NB4 (cell line): ENCODE measurements around the gene RPS6KC1.

Experiments used
- CTCF ChIP-seq: IDR thresholded peaks from one replicate; pipeline ENCODE4 v1.5.1; 2012; ENCODE audit warnings: low read depth, low read length
- MAX ChIP-seq: IDR thresholded peaks from 2 replicates; pipeline ENCODE4 v1.6.1; 2011; ENCODE audit warnings: low read depth, low read length

- no peak for TF ChIP-seq CTCF
- no peak for TF ChIP-seq MAX
These were observed 87.9 kb downstream of the RPS6KC1 start for GRCh38 chr1:213138892-213139291.
